K562 (cell line): ENCODE measurements around the gene ENTREP3. TPM values are rescaled to one million over a fixed set of nuclear protein-coding genes. Genes with fewer than 3 reads are reported as not detected.

Experiments
- ARID2 ChIP-seq: fragments of 450-650 bp; IDR thresholded peaks from 2 replicates; pipeline ENCODE4 v1.6.1; 2017; ENCODE audit warnings: antibody characterized with exemption, mild to moderate bottlenecking
- MAFK ChIP-seq: IDR thresholded peaks from 2 replicates; pipeline ENCODE4 v1.6.1; 2011; ENCODE audit warnings: low read length, improper control_type of control experiment
- SPI1 ChIP-seq: IDR thresholded peaks from 2 replicates; pipeline ENCODE4 v1.6.1; 2011; ENCODE audit warnings: low read depth, low read length, control low read depth, borderline replicate concordance
- SRF ChIP-seq, 2 experiments: fragments of 250-450, 450-650 bp in 1 of 2; sonication (Bioruptor Pico) in 1 of 2; sonication (generic) in 1 of 2; formaldehyde crosslinking; IDR thresholded peaks; 2 replicates each; pipeline versions ENCODE4 v1.5.0 to v1.5.1; 2020 to 2022; ENCODE audit warnings: mild to moderate bottlenecking in 1 of 2, missing genetic modification reagents in 1 of 2
- ZBTB17 ChIP-seq: fragments of 450-650 bp; formaldehyde crosslinking; IDR thresholded peaks from 2 replicates; pipeline ENCODE4 v1.4.0; 2020; ENCODE audit warnings: mild to moderate bottlenecking
- polyA plus RNA-seq, 8 experiments: library from polyadenylated mRNA; depleted of rRNA in 4 of 8; stranded (reverse) in 5 of 8; unstranded in 3 of 8; fragments of >200 nt; fragmentation: Nextera tagmentation in 2 of 8; fragmentation: Illumina TruSeq in 1 of 8; extraction: Ambion mirVana in 2 of 8; extraction: Trizol in 1 of 8; gene quantifications; 2 replicates each; pipeline versions ENCODE4 v1.2.1 to v1.2.3, GENCODE V29; 2011 to 2014; ENCODE audit warnings: inconsistent platforms in 1 of 8, missing spikeins in 1 of 8
- total RNA-seq, 7 experiments: library from RNA; depleted of rRNA in 6 of 7; stranded (reverse); fragments of >200 nt in 6 of 7; fragmentation: Illumina TruSeq in 2 of 7; extraction: Trizol in 2 of 7; gene quantifications; 2 replicates each; pipeline versions ENCODE4 v1.2.1 to v1.2.3, GENCODE V29; 2011 to 2021; ENCODE audit warnings: low replicate concordance in 1 of 7
- TF ChIP-seq, protein P1 (sequence below), 2 experiments: fragments of 450-650 bp; formaldehyde crosslinking in 1 of 2; IDR thresholded peaks; 2 replicates each; pipeline versions ENCODE4 v1.4.0 to v1.6.1; 2014 to 2020; ENCODE audit warnings: mild to moderate bottlenecking in 2 of 2, borderline replicate concordance in 1 of 2, low read depth in 1 of 2
- TF ChIP-seq, protein P2 (sequence below): fragments of 450-650 bp; IDR thresholded peaks from 2 replicates; pipeline ENCODE4 v1.6.1; 2017; ENCODE audit warnings: mild to moderate bottlenecking, moderate library complexity
- TF ChIP-seq, protein P3 (sequence below), 2 experiments: IDR thresholded peaks; 2 replicates each; pipeline ENCODE4 v1.6.1; 2012; ENCODE audit warnings: improper control_type of control experiment in 2 of 2, low read depth in 2 of 2, low read length in 2 of 2, borderline replicate concordance in 1 of 2
- TF ChIP-seq, protein P4 (sequence below): fragments of 250-450 bp; sonication (Bioruptor Pico); IDR thresholded peaks from 2 replicates; pipeline ENCODE4 v1.5.0; 2020; ENCODE audit warnings: mild to moderate bottlenecking, borderline replicate concordance

ENTREP3 gene
- total and polyA plus RNA-seq, 9 of the 15 experiments (the other 6 are each of a cell fraction or from before 2014, with no cell fraction given) = 1.9 to 41.8 (median 5.9) TPM

DNA sequence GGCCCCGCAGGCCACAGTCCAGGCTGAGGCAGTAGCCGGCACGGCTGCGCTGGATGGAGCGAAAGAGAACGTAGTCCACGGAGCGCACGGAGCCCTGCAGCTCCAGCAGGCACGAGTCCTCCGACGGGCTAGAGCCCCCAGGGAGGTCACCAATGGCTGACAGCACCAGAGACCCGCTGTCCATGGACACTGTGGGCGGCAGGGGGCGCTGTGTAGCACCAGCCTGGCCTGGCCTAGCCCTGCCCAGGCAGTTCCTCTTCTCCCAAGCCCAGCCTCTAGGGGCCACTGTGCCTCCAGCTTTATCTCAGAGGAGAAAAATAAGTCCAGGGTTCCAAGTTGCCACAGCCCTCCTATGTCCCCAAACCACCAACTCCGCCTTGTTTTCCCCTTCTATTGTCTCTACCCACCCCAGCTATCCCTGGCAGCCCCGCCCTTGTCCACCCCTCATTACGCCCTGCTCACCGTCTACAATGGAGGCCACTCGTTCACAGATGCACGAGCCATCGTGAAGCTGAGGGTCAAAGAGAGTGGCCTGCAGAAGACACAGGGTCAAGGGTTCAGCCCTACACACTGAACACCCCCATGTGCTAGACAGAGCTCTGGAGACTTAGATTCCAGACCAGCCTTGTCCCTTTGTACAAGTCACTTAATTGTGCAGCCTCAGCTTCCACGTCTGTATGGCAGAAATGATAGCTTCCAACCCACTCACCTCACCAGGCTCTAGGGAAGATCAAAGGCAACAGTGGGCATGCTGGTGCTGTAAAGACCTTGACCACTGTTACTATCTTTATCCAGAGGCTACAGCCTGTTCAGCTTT, 4.4 kb downstream of the ENTREP3 start (continued):
- TF ChIP-seq, protein P1, sequence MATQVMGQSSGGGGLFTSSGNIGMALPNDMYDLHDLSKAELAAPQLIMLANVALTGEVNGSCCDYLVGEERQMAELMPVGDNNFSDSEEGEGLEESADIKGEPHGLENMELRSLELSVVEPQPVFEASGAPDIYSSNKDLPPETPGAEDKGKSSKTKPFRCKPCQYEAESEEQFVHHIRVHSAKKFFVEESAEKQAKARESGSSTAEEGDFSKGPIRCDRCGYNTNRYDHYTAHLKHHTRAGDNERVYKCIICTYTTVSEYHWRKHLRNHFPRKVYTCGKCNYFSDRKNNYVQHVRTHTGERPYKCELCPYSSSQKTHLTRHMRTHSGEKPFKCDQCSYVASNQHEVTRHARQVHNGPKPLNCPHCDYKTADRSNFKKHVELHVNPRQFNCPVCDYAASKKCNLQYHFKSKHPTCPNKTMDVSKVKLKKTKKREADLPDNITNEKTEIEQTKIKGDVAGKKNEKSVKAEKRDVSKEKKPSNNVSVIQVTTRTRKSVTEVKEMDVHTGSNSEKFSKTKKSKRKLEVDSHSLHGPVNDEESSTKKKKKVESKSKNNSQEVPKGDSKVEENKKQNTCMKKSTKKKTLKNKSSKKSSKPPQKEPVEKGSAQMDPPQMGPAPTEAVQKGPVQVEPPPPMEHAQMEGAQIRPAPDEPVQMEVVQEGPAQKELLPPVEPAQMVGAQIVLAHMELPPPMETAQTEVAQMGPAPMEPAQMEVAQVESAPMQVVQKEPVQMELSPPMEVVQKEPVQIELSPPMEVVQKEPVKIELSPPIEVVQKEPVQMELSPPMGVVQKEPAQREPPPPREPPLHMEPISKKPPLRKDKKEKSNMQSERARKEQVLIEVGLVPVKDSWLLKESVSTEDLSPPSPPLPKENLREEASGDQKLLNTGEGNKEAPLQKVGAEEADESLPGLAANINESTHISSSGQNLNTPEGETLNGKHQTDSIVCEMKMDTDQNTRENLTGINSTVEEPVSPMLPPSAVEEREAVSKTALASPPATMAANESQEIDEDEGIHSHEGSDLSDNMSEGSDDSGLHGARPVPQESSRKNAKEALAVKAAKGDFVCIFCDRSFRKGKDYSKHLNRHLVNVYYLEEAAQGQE (IDR thresholded peaks at IDR 0.05; ENCODE audit: borderline replicate concordance) = peak; percentile 92
- TF ChIP-seq, protein P1 (CRISPR knock-in tag; IDR thresholded peaks at IDR 0.05; ENCODE audit: low read depth) = 0 out of 2 replicates have a peak, but pooled peaks have one; percentile 41
- TF ChIP-seq, protein P2, sequence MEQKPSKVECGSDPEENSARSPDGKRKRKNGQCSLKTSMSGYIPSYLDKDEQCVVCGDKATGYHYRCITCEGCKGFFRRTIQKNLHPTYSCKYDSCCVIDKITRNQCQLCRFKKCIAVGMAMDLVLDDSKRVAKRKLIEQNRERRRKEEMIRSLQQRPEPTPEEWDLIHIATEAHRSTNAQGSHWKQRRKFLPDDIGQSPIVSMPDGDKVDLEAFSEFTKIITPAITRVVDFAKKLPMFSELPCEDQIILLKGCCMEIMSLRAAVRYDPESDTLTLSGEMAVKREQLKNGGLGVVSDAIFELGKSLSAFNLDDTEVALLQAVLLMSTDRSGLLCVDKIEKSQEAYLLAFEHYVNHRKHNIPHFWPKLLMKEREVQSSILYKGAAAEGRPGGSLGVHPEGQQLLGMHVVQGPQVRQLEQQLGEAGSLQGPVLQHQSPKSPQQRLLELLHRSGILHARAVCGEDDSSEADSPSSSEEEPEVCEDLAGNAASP = no peak
- TF ChIP-seq ZBTB17 = 0 out of 2 replicates have a peak, but pooled peaks have one; percentile 57
- peak in 1 of 2 experiments; percentile 84; a peak in 2 of 4 replicates for TF ChIP-seq SRF (CRISPR knock-in tag; IDR thresholded peaks at IDR 0.05)
- TF ChIP-seq ARID2 = no peak; the same call in 1 of the 2 replicates
- TF ChIP-seq, protein P3, sequence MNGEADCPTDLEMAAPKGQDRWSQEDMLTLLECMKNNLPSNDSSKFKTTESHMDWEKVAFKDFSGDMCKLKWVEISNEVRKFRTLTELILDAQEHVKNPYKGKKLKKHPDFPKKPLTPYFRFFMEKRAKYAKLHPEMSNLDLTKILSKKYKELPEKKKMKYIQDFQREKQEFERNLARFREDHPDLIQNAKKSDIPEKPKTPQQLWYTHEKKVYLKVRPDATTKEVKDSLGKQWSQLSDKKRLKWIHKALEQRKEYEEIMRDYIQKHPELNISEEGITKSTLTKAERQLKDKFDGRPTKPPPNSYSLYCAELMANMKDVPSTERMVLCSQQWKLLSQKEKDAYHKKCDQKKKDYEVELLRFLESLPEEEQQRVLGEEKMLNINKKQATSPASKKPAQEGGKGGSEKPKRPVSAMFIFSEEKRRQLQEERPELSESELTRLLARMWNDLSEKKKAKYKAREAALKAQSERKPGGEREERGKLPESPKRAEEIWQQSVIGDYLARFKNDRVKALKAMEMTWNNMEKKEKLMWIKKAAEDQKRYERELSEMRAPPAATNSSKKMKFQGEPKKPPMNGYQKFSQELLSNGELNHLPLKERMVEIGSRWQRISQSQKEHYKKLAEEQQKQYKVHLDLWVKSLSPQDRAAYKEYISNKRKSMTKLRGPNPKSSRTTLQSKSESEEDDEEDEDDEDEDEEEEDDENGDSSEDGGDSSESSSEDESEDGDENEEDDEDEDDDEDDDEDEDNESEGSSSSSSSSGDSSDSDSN (IDR thresholded peaks at IDR 0.05; ENCODE audit: borderline replicate concordance in 1 of 2, low read depth in 2 of 2, low read length in 2 of 2) = 0 out of 4 replicates have a peak, but pooled peaks of 1 of the 2 experiments have one; percentile 19
- 0 out of 2 replicates have a peak, but pooled peaks have one; percentile 17 for TF ChIP-seq MAFK
- TF ChIP-seq, protein P4, sequence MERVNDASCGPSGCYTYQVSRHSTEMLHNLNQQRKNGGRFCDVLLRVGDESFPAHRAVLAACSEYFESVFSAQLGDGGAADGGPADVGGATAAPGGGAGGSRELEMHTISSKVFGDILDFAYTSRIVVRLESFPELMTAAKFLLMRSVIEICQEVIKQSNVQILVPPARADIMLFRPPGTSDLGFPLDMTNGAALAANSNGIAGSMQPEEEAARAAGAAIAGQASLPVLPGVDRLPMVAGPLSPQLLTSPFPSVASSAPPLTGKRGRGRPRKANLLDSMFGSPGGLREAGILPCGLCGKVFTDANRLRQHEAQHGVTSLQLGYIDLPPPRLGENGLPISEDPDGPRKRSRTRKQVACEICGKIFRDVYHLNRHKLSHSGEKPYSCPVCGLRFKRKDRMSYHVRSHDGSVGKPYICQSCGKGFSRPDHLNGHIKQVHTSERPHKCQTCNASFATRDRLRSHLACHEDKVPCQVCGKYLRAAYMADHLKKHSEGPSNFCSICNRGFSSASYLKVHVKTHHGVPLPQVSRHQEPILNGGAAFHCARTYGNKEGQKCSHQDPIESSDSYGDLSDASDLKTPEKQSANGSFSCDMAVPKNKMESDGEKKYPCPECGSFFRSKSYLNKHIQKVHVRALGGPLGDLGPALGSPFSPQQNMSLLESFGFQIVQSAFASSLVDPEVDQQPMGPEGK = no peak
- TF ChIP-seq SPI1 = peak; percentile 99
